ENCODE measurements around the gene CD9.
"Not testable (repeated sequence)": the region's sequence is repeated elsewhere in the genome, so short reads cannot be mapped to it uniquely, and the experiment has no call there.

Gene CD9, protein sequence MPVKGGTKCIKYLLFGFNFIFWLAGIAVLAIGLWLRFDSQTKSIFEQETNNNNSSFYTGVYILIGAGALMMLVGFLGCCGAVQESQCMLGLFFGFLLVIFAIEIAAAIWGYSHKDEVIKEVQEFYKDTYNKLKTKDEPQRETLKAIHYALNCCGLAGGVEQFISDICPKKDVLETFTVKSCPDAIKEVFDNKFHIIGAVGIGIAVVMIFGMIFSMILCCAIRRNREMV

DNA sequence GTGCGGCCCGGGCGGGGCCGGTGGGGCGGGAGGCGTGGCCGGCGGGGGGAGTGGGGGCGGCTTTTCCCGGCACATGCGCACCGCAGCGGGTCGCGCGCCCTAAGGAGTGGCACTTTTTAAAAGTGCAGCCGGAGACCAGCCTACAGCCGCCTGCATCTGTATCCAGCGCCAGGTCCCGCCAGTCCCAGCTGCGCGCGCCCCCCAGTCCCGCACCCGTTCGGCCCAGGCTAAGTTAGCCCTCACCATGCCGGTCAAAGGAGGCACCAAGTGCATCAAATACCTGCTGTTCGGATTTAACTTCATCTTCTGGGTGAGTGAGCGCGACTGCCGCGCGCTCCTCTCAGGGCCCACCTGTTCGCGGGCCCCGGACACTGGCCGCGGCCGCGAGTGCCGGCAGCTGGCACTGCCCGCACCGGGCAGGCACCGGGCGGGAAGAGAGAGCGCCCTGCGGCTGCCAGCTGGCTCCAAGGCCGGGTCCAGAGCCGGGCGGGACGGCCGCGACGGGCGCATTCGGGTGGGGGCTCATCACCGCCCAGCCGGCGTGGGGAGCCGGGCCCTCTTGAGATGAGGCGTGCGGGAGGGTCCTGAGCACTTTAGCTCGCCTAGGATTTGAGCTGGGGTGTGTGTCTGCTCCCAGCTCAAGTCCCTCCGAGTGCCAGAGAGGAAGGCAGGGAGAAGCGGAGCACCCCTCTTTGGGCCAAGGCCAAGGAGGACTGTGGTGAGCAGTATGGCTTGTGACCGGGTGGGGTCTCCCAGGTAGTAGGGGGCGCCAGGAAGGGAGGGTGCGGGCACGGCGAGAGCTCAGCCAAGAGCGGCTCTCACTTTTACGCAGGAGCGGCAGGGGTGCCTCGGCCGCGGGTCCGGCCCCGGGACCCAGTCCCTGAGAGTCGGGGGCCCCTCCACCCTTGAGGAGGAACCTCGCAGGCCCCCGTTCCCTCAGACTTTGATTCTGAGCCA, at the start of gene CD9:
Gene CD9 (plus strand): TSS at position 145 of the 957 bp plus-strand sequence. CDS start 100 bp downstream, at position 245.
- no peak for DNase-seq

DNA sequence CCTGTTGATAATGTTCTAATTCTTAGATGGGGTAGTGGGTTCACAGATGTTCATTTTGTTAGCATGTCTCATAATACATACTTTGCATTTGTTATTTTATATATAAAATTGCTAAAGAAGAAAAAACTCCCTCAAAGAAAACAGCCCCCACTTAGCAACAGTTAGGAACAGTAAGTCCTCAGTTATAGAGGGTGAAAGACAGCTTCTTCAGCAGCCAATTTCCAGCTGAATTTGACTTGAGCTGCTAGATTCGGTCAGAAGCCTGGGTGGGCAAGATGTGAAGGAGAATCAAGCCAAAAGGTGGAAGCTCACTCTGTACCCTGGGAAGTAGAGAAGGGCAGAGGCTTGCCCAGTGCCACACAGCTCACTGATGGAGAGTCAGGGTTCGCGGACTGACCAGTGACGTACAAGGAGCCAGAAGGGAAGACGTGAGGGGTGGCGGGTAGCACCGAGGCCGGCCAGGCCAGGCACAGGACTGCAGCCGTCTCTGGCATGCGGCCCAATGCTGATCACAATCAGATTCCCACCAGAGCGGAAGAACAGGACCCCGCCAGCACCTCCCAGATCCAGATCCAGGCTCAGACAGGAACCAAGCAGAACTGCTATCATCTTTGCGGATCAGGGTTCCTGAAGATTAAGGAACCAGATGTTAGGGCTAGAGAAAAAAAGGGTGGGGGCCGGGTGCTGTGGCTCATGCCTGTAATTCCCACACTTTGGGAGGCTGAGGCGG, 45.3 kb upstream of the CD9 start:
- DNase-seq = no peak

DNA sequence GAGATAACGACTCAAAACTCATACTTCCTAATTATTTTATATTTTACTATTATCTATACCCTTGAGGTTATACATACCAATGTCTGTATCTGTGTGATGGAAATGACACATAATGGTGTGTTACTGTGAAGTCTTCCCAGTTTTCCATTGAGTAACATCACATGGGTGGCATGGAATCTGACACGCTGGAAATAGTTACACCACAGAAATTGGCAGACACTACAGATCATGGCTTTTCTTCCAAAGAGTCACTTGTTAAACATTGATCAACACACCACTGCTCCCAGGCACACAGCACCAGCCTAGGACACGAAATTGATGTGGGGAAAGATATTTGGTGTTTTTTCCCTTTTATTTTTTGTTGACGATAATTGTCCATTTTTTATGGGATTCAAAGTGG, 42.7 kb upstream of the CD9 start:
- DNase-seq = no peak

DNA sequence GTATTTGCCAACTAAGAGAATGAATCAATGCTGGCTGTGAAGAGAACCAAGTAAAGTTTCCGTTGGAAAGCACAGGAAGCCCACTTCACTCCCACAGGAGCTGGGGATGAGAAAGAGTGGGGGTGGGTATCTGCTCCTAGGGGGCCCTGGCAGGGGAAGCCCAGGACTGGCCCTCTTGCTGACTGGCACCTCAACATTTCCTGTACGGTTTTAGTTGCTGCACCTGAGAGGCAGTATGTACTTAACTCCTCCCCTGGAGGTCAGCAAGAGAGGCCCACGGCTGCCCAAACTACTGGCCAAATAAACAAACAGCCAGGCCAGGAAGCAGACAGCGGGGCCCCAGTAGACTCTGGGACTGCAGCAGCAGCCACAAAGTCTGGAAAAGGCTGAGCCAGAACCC, 41.9 kb upstream of the CD9 start:
- no peak for DNase-seq

DNA sequence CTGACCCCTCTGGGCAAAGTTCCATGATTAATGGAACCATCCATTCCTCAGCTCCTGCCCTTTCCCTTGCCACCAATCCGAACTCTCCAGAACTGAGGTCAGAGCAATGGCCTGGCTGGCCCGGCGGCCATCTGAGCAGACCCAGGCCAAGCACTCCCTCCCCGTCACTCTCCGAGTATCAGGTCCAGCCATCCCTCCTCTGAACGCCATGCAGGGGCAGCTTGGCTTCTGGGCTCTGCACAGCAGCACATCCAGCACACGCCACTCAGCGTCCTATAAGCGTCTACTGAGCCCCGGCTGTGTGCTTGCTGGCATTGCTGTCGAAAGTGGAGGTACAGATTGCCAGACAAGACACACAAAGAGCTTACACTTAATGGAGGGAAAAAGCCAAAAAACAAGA, 41.5 kb upstream of the CD9 start:
- DNase-seq = no peak

DNA sequence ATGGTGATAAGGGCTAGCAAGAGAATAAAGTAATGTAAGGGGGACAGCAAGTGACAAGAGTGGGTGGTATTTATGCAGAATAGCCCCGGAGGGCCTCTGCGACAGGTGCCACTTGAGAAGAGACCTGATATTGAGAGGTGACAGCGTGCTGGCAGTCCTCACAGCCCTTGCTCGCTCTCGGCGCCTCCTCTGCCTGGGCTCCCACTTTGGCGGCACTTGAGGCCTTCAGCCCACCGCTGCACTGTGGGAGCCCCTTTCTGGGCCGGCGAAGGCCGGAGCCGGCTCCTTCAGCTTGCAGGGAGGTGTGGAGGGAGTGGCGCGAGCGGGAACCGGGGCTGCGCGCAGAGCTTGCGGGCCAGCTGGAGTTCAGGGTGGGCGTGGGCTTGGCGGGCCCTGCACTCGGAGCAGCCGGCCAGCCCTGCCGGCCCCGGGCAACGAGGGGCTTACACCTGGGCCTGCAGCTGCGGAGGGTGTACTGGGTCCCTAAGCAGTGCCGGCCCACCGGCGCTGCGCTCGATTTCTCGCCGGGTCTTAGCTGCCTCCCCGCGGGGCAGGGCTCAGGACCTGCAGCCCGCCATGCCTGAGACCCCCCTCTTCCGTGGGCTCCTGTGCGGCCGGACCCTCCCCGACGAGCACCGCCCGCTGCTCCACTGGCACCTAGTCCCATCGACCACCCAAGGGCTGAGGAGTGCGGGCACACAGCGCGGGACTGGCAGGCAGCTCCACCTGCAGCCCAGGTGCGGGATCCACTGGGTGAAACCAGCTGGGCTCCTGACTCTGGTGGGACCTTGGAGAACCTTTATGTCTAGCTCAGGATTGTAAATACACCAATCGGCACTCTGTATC, 40.8 kb upstream of the CD9 start:
- DNase-seq = not testable (repeated sequence)

DNA sequence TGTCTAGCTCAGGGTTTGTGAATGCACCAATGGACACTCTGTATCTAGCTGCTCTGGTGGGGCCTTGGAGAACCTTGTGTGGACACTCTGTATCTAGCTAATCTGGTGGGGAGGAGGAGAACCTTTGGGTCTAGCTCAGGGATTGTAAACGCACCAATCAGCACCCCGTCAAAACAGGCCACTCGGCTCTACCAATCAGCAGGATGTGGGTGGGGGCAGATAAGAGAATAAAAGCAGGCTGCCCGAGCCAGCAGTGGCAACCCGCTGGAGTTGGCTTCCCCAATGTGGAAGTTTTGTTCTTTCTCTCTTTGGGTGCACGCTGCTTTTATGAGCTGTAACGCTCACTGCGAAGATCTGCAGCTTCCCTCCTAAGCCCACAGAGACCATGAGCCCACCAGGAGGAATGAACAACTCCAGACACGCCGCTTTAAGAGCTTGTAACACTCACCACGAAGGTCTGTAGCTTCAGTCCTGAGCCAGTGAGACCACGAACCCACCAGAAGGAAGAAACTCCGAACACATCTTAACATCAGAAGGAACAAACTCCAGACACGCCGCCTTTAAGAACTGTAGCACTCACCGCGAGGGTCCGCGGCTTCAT, 40.1 kb upstream of the CD9 start:
- DNase-seq = not testable (repeated sequence)

DNA sequence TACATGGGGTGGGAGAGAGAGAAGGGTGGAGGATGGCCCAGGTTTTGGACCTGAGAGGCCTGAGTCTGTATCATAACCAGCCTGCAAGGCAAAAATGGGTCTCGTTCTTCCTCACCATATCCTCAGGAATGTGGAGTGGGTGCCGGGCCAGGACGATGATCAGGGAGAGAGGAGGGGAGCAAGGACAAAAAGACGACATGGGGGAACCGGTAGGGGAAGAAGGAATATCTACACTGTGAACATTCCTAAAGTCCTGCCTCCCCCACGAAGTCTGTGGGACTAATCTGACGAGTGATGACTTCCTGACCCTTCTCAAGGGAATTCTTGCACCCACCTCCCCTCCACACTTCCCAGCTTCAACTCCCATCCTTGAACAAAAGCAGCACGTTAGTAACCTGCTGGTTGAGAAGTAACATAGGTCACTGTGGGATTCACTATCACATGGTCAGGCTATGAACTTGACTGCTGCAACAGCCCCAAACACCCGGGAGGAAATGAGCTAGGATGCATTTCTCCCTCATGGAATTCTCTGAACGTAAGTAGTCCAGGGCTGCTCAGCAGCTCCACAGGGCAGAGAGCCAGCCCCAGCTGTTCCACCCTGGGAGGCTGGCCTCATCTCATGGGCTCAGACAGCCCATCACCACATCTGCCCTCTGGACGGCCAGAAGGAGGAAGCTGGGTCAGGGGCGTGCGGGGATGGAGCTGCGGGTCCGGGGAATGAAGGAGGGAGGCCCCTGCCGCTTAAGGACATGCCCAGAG, 38.9 kb upstream of the CD9 start:
- DNase-seq = no peak

DNA sequence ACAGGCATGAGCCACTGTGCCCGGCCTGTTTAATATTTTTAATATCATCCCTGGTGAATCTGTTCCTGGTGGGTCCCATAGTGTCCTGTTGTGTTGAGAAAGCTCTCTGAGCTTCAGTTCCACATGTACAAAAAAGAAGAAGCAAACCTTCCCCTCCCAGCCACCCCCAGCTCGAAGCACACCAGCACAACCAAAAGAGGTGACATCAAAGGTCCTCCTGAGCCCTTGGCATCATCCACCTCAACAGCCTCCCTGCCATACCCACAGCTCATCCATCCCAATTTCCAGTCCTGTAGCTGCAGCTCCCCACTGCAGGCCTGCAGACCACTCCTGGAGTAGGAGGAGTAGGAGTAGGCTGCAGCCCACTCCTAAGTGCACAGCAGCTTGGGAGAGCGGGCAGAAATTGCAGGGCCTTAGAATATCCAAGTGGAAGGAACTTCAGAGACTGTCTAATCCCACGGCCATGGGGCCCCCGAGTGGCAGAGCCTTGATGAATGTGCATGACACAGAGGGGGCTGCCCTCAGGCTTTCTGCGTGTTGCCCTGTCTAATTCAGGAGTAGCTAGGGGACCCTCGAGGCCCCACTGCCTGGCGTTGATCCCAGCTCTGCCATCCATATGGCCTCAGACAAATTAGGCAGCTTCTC, 36.7 kb upstream of the CD9 start:
- DNase-seq = no peak

DNA sequence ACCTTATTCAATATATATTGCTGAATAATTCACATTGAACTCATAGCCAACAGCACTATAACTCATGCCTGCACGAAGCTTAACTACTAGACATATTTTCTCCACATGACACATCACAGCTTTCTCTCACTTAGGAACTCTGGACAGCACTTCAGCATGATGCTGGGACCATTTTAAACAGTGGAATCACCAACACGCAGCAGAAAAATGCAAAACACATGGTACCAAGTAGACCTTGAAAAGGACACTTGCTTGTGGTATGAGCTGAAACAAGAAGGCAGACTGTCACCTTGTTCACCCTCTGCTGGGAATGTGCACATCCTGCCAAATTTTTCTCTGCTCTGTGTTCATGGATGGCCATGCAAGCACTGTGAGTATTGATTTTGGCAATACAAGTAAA, 34.8 kb upstream of the CD9 start:
- DNase-seq = no peak

DNA sequence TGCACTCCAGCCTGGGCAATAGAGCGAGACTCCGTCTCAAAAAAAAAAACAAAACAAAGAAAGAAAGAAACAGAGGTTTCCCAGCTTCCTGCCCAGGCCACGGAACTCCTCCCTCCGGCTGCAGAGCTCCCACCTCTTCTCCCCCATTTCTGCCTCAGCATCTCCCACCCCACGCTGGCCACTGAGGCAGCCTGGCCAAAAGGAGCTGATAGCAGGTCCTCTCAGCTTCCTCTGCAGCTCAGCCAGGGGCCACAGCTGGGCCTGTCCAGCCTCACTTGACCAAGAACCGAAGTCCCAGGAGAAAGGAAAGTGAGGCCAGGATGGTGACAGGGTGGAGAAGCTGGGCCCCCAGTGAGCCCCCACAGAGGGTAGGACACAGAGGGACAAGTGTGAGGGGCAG, 33.4 kb upstream of the CD9 start:
- DNase-seq = no peak

DNA sequence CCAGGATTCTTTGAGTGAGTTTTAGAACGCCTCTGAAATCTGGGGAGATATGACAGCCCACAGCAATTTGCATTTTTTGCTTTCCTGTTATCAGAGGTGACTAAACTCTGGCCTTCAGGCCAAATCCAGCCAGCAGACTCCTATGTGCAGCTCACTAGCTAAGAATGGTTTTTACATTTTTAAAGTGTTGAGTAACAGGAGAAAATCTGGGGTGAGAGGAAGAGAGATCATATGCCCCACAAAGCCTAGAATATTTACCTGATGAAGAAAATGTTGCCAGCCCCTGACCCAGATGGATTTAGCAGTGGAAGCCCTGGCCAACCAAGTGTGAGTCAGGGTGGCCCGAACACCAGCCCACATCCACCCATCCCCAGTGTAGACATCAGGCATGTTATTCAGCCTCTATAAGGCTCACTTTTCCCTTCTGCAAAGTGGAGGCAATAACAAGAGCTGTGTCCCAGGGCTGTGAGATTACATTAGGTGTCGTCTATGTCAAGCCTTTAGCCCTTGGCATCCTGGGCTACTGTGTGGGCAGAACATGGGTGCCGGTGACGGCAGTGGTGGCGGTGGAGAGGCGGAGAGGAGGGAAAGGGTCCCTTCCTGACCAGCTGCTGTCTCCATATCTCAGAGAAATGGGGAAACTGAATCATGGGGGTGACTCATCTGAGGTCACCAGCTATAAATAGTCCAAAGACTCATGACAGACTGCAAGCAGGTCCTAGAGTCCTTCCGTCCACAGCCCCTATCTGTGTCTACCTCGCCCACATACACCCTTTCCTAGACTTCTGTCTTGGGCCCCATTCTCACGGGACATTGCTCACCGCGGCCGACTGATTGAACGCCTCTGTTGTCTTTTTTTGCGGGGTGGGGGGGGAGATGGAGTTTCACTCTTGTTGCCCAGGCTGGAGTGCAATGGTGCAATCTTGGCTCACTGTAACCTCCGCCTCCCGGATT, 32.6 kb upstream of the CD9 start:
- peak; percentile 61 to 71 for DNase-seq

DNA sequence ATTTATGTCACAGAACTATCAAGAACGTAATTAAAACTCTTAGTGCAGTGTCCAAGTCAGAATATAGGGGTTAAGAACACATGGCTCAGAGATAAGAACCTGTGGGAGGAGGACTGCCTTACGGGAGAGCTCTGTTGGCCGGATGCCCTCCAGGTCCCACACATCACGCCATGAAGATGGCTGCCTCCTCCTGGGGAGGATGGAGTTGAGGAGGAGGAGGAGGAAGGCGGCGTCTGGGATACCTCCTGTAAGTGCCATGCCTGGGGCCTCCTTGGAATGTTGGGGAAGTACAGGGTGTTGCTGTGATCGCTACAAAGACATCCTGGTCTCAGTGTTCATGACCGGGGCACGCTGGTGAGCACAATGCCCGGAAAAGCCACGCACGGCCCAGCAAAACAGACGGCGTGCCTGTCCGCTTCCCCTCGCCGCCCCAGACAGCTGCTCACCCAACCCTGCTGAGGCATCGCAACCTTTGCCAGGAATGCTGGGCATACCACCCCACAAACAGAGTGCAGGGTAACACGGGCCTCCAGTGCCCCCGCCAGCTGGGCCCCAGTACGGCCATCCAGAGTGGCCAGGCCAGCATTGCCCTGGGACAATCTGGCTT, 28.7 kb upstream of the CD9 start:
- DNase-seq = no peak

DNA sequence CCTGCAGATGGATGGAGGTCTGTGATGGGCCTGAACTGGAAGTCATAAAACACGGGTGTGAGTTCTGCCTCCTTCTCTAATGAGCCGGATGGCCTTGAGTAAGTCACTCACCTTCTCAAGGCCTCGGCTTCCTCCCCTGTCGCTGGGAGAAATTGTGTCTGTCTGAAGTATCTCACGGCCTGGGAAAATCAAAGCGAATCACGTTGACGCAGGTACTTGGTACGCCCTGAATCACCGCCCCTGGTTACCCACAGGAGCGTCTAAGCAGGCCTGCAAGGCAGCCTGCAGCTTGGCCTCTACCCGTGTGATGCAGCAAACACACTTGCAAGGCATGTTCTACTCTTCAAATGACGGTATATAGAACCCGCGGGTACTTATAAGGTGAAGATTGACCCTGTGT, 28.1 kb upstream of the CD9 start:
- DNase-seq = no peak

DNA sequence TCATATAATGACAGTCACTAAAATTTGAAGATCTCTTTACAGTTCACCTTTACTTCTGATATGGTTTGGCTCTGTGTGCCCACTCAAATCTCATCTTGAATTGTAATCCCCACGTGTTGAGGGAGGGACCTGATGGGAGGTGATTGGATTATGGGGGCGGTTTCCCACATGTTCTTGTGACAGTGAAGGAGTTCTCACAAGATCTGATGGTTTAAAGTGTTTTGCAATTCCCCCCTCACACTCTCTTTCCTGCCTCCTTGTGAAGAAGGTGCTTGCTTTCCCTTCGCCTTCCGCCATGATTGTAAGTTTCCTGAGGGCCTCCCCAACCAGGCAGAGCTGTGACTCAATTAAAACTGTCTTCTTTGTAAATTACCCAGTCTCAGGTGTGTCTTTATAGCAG, 27.3 kb upstream of the CD9 start:
- no peak for DNase-seq

DNA sequence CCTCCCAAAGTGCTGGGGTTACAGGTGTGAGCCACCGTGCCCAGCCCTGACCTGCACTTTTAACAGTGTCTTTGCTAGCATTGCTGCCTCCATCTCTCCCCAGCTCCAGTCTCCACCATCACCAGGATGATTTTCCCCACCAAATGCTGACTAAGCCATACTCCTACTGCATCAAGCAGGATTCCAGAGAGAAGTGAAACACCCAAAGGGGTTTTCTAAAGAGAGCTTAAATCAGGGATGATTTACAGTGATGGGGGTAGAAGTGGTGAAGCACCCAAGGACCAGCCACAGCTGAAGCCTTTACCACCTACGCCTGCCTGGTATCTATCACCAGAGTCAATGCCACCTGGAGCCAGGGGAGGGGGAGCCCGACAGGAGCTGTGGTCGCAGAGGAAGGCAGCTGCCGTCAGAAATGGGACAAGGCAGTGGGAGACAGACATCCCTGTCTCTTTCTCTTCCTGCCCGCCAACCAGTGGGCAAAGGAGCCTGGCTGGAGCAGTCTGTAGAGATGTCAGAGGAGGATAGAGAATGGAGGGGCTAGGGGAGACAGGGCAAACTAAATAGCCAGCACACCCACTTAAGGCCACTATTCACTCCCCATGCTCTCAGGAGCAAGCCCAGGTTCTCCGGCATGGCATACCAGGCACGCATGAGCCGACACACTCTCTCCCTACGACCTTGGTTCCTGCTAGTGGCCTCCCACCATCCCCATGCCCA, 22.4 kb upstream of the CD9 start:
- DNase-seq = no peak

DNA sequence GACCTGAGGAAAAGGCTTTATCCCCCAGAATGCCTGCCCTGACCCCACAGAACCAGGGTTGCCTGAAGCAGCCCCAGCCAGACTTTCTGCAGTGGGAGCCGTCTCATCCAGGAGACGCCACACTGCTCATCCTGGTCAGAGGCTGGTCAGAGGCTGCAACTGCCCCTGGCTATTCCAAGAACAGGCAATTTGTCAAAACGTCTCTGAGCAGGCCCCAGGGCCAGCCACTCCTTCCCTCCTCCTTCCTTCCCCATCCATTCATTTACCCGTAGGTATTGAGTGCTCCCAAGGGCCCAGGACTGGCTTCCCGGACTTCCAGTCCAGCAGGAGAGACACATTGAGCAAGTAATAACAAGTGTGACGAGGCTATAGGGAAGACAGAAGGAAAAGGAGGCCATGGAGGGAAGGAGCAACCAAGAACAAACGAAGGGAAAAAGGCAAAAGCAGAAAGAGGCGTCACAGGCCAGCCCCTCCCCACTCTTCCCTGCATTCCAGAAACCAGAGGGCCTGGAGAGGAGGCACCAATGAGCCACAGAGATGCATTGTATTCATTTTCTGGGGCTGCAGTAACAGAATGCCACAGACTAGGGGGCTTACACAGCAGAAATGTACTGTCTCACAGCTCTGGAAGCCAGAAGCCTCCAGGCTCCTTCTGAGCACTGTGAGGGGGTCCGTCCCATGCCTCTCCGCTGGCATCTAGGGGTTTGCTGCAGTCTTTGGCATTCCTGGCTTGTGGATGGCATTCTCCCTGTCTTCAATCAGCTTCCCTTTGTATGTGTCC, 21.0 kb upstream of the CD9 start:
- DNase-seq = no peak

Measured in AML-193 (cell line).